GM19351 (cell line): ENCODE results near the gene MIA3.
"Not testable (repeated sequence)": the region's sequence is repeated elsewhere in the genome, so short reads cannot be mapped to it uniquely, and the experiment has no call there.

Experiments
- ATAC-seq: cut with Tn5 transposase; IDR thresholded peaks from one replicate; pipeline ENCODE4 v1.9.1; 2021; ENCODE audit warnings: mild to moderate bottlenecking, moderate library complexity; ENCODE audit not compliant: unreplicated experiment

Gene MIA3

DNA sequence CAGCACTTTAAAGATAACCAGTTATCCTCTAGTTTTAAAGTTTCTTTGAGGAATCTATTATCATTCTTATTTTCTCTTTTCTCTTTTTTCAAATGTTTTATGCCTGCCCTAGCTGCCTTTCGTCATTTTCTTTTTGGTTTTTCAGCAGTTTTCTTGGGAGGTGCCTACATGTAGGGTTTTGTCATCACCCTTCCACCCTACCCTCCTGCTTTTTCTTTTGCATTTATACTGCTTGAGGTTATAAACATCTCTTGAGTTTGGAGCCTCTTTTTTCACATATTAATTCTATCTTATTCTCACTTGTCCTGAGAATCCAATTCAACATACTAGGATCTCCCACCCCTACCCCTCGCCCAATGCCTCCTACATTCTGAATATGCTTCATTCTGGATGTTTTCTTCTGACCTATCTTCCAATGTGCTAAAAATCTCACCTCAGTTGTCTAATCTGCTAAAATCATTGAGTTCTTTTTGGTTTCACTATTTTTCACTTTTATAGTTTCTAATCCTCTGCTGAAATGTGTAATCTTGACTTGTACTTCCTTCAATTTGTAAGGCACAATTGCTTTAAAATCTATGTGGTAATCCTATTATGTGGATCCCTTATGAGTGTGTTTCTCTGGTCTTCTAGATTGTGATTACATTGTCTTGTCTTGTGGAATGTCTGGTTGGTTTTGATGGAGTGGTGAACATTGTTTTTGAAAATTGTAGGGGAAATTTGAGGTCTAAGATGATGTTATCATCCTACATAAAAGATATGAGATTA lies 38.7 kb downstream of the MIA3 start:
- no peak for ATAC-seq

GRCh38 chr1:222657899-222658298 lies 40.0 kb downstream of the MIA3 start:
- ATAC-seq: no peak

DNA sequence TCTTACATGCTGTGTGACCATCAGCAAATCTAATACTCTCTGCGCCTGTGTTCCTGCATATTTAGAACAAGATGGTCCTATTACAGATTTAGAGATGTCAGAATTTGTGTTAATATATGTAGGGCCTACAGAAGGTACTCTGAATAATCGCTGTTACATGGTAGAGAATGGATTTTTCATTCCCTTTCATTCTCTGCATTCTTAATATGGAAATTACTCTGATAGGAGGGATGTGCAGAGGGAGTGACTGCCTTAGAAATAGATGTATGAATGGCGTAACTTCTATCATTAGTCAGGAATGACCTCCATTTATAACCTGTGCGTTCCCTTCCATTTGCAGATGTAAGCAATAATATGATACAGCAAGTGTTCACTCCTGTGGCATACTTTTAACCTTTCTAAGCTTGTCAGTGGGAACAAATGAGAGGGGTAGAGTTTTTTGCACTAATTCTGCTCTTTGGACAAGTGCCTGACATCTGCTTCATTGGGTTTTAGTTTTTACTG lies 45.6 kb downstream of the MIA3 start:
- ATAC-seq: no peak

- ATAC-seq: no peak
Measured at GRCh38 chr1:222665964-222666363, 48.1 kb downstream of the MIA3 start.

DNA sequence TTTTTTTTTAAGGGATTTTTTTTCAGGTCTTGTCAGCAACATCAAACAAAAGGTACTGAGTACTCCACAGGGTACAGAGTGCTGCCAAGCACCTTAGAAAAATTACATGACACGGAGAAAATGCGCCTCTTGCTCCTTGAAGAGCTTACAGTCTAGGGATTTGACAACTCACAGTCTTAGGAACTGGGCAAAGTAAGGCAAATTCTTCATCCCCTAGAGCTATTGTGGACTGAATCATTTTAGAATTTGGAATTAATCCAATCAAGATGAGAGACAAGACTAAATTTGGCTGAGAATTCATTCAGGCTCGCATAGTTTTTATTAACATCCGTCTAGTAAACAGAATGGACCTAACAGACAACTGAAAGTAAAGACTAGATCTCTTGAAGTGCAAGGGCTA lies 50.3 kb downstream of the MIA3 start:
- ATAC-seq: not testable (repeated sequence)

DNA sequence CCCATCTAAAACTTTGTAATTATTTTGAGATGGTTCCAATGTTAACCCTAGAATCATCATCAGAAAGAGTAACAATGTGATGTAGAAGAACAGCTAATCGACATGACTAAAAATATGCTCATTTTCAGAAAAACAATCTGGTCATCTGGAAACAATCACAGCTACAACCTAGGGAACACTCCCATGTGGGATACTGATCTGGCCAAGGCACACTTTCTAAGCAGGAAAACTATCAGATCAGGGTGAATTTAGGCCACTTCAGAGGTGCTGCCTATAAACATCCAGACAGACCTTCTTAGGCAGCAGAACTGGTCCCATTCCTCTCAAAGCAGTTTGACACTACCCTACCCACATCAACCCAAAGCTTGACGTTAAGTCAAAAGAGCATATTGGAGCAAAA lies 51.2 kb downstream of the MIA3 start:
- not testable (repeated sequence) for ATAC-seq

- ATAC-seq: no peak
Measured at GRCh38 chr1:222670110-222670509, 52.2 kb downstream of the MIA3 start.

DNA sequence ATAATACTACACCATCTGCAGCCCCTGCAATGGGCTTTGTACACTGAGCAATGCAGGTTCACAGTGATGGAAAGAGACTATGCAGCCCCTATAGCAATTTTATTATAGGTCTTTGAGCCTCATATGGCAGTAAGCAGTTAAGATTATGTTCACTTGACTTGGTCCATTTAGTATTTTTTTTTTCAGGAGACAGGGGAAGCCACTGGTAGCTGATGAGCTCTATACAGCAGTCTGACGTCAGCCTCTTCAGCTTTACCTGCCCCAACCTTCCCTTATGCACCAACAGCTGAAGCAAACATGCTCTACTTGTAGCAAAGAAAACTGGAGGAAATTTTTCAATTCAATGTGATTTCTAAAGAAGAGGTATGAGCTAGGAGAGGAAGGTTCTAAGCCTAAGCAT lies 62.2 kb downstream of the MIA3 start:
- no peak for ATAC-seq

- no peak for ATAC-seq
Measured at GRCh38 chr1:222691016-222691415, 73.1 kb downstream of the MIA3 start.

DNA sequence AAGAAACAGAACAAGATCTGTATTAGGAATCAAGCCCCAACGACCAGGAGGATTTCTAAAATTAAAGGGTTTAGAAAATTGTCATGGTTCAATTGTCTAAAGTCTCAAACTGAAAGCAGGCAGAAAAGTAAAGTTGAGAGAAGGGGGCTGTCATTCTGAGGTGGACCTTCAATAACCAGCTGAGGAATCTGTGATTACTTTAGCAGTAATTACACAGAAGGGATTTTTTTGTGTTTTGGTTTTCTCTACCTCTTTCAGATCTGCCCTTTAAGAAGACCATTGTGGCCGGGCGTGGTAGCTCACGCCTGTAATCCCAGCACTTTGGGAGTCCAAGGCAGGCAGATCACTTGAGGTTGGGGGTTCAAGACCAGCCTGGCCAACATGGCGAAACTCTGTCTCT lies 77.0 kb downstream of the MIA3 start:
- no peak for ATAC-seq

- ATAC-seq: no peak
Measured at GRCh38 chr1:222696741-222697140, 78.8 kb downstream of the MIA3 start.

GRCh38 chr1:222697203-222697602 lies 79.3 kb downstream of the MIA3 start:
- ATAC-seq: no peak

- no peak for ATAC-seq
Measured at GRCh38 chr1:222697826-222698225, 79.9 kb downstream of the MIA3 start.

DNA sequence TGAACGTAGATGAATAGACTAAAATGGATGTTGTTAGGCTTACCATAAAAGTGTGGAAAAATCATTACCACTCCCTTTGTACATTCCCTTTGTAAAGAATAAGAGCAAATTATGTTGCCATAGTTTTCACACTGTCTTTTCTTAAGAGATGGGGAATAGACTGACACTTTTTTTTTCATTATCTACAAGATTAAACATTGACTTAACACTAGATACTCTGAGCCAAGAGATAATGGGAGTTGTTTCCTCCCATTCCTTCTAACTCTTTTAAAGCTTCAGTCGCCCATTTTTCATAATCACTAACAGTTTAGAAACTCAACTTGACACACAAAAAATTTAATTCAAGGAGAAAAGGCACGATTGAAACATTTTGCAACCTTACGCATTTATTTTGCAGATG lies 84.3 kb downstream of the MIA3 start:
- ATAC-seq: no peak

DNA sequence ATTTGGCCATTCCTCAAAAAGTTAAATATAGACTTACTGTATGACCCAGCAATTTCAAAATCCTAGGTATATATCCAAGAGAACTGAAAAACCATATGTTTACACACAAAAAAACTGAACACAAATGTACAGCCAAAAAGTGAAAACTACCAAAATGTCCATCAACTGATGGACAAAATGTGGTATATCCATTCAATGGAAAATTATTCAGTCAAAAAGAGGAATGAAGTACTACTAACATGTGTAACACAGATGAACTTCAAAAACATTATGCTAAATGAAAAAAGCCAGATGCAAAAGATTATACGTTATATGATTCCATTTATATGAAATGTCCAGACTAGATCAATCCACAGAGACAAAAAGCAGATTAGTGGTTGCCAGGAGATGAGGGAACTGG lies 86.4 kb downstream of the MIA3 start:
- ATAC-seq: no peak

DNA sequence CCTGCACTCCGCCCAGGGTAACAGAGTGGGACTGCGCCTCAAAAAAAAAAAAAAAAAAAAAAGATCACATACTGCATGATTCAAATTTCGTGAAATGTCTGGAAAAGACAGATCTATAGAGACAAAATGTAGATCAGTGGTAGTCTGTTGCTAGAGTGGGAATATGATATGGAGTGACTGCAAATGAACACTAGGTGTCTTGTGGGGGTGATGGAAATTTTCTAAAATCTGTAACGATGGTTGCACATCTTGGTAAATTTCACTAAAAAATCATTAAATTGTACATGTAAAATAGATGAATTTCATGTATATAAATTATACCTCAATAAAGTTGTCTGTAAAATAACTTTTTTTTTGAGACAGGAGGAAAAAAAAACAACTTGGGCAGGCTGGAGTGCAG lies 88.9 kb downstream of the MIA3 start:
- ATAC-seq: no peak

- ATAC-seq: no peak
Measured at GRCh38 chr1:222709700-222710153, 91.8 kb downstream of the MIA3 start.

DNA sequence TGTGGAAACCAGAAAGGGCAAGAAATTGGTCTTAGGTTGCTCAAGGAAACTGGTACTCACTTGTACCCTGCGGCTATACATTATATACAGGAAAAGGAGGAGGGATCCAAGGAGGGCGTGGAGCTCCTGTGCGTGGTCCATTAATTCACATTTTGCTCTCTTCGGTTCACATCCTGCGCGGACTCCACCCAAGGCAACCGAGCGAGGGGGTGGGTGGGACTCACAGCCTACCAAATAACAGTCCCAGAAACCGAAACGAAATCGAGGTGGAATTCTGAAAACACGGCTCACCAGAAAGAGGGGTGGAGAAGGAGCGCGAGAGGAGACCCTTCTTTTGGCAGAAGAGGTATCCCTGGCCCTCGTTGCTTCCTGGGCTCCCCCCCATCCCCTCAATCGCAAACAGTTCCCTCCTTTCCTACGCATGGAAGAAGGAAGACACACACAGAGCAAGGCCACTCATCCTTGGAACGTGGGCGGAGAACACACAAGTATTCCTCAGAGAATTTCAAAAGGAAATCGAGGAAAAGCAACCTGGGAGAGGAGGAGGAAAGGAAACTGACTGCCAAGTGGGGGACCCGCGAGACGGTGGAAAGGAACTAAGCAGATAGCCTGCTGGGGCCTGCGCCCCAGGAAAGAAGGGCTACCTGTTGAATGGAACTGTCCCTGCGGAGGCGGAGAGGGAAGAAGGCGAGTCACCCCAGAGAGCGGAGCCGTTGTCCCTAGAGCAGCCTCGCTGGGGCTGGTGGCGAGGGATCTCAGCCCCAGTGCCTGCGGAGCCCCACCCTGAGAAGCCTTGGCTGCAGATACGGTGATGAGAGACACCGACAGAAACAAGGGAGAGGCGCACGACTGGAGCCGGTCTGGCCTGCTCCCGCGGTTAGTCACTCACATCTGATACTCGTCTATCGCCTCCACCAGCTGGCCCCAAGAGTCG lies 93.7 kb downstream of the MIA3 start:
- ATAC-seq: peak; percentile 47

DNA sequence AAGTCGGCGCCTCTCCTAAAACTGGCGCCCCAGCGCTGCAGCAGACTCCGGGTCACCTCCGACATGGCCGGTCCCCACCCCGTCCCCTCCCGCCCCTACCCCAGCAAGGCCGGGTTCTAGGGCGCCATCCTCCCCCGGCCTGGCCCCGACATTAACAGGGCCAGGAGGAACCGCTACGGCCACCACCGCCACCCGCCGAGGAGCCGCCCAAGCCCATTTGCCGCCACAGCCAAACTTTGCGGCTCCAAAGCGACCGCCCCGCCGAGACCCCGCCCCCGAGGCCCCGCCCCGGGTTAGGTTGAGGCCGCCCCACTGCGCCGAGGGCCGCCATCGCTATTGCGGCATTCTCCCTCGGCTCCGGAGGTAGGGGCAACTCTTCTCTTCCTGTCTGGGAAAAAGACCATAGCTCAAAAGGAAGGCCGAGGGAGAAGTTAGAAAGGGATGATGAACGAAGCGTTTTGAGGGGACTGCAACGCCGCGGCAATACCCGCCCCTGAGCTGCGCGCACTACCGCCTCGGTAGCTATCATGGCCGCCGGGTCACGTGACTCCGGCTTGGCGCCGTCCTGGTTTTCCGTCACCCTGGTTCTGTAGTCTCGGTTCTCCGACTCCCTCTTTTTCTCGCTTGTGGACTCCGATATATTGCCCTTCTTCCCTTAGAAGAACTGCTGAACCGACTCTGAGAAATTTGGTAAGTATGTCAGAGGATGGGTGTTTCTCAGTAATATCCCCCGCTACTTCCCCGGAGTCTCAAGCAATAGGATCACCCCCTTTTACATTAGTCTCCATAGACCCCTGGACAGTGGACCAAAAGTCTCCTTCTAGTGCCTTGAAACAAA lies 94.6 kb downstream of the MIA3 start, which contains the start of the genes AIDA and BROX:
TSS of gene AIDA (minus strand) at position 239 of the 838 bp plus-strand sequence. CDS start at position 65, 174 bp downstream.
TSS of gene BROX (plus strand) at position 312 of the 838 bp plus-strand sequence. CDS start 3,136 bp downstream, outside the sequence.
- ATAC-seq: peak; percentile 79
